Measurements from ENCODE around the gene CIDEA. TPM values are rescaled to one million over a fixed set of nuclear protein-coding genes. Genes with fewer than 3 reads are reported as not detected.
A peak's percentile ranks its signal among the peaks of the same experiment; 100 is the strongest.

Gene CIDEA
- total and polyA plus RNA-seq, 9 of the 15 experiments (the other 6 are each of a cell fraction or from before 2014, with no cell fraction given), result not detected

DNA sequence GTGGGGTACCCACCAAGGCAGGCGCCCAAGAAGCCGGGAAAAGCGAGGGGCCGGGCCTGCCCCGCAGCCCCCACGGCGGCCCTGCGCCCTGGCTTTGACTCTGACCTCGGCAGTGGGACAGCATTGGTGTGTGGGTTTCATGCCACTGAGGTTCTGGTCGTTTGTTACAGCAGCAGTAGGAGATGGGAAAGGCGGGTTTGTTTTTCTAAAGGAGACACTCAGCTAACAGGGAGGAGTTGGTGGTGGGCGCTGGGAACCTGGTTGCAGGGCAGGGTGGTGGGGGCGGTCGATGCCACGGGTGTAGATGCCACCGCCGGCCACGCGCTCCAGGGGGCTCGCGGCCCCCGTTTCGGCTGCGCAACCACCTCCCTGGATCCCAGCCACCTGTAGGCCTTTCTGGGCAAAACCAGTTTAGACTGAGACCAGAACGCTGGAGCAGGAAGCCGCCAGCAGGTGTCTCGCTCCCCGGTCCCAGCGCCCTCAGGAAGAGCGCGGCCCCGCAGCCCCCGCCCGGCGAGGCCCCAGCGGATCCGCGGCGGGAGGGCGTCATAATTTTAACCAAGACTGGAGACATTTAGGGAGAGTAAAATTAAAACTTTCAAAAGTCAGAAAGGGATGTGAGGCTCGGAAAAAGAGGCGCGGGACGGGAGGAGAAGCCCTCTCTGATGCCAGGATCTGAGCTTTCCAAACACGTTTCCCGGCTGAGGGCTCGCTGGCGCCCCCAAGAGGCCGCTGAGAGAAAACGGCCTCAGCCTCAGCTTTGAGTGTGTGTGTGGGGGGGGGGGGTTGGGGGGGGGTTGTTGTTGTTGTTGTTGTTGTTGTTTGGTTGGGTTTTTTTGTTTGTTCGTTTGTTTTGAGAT, 17.4 kb downstream of the CIDEA start (continued):
- no peak for TF ChIP-seq ZNF551 (CRISPR knock-in tag; IDR thresholded peaks at IDR 0.05)
- no peak for TF ChIP-seq ZC3H4 (CRISPR knock-in tag; IDR thresholded peaks at IDR 0.05; ENCODE audit: borderline replicate concordance)
- TF ChIP-seq NCOA6 (IDR thresholded peaks at IDR 0.05), result no peak
- no peak for TF ChIP-seq RHOXF2B (CRISPR knock-in tag; conservative IDR thresholded peaks at IDR 0.05)
- TF ChIP-seq, protein P1, sequence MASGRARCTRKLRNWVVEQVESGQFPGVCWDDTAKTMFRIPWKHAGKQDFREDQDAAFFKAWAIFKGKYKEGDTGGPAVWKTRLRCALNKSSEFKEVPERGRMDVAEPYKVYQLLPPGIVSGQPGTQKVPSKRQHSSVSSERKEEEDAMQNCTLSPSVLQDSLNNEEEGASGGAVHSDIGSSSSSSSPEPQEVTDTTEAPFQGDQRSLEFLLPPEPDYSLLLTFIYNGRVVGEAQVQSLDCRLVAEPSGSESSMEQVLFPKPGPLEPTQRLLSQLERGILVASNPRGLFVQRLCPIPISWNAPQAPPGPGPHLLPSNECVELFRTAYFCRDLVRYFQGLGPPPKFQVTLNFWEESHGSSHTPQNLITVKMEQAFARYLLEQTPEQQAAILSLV (tag; IDR thresholded peaks at IDR 0.05), result no peak
- no peak for TF ChIP-seq DMBX1 (CRISPR knock-in tag; IDR thresholded peaks at IDR 0.05; ENCODE audit: borderline replicate concordance)
- TF ChIP-seq ZSCAN32 (CRISPR knock-in tag; IDR thresholded peaks at IDR 0.05), result no peak
- no peak for TF ChIP-seq ZBTB2 (IDR thresholded peaks at IDR 0.05)
- no peak for TF ChIP-seq DIDO1 (tag; IDR thresholded peaks at IDR 0.05; ENCODE audit: low read depth)
- TF ChIP-seq PCBP1 (IDR thresholded peaks at IDR 0.05; ENCODE audit: low read depth, low read length, poor library complexity, severe bottlenecking), result no peak
- TF ChIP-seq, protein P2, sequence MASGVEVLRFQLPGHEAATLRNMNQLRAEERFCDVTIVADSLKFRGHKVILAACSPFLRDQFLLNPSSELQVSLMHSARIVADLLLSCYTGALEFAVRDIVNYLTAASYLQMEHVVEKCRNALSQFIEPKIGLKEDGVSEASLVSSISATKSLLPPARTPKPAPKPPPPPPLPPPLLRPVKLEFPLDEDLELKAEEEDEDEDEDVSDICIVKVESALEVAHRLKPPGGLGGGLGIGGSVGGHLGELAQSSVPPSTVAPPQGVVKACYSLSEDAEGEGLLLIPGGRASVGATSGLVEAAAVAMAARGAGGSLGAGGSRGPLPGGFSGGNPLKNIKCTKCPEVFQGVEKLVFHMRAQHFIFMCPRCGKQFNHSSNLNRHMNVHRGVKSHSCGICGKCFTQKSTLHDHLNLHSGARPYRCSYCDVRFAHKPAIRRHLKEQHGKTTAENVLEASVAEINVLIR (CRISPR knock-in tag; IDR thresholded peaks at IDR 0.05), result no peak
- TF ChIP-seq E2F6 (IDR thresholded peaks at IDR 0.05; ENCODE audit: borderline replicate concordance in 1 of 2, extremely low read depth in 1 of 2, insufficient read depth in 1 of 2, insufficient read length in 1 of 2, low read depth in 1 of 2, low read length in 1 of 2, poor library complexity in 1 of 2, severe bottlenecking in 1 of 2), result peak; percentile 24 to 79
- TF ChIP-seq ZNF699 (CRISPR knock-in tag; IDR thresholded peaks at IDR 0.05; ENCODE audit: insufficient replicate concordance), result no peak
- TF ChIP-seq ZBED1 (IDR thresholded peaks at IDR 0.05), result no peak
- TF ChIP-seq NR4A1 (CRISPR knock-in tag; IDR thresholded peaks at IDR 0.05), result no peak
- TF ChIP-seq NR4A1 (tag; IDR thresholded peaks at IDR 0.05), result peak; percentile 57; the same call in 1 of the 2 replicates
- TF ChIP-seq, protein P3, sequence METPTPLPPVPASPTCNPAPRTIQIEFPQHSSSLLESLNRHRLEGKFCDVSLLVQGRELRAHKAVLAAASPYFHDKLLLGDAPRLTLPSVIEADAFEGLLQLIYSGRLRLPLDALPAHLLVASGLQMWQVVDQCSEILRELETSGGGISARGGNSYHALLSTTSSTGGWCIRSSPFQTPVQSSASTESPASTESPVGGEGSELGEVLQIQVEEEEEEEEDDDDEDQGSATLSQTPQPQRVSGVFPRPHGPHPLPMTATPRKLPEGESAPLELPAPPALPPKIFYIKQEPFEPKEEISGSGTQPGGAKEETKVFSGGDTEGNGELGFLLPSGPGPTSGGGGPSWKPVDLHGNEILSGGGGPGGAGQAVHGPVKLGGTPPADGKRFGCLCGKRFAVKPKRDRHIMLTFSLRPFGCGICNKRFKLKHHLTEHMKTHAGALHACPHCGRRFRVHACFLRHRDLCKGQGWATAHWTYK (CRISPR knock-in tag; IDR thresholded peaks at IDR 0.05), result no peak
- TF ChIP-seq PHTF2 (CRISPR knock-in tag; IDR thresholded peaks at IDR 0.05), result no peak
- no peak for TF ChIP-seq ZNF263 (CRISPR knock-in tag; IDR thresholded peaks at IDR 0.05; ENCODE audit: borderline replicate concordance)

Data from K562 (cell line).